GM19023 (cell line): Measurements from ENCODE around the gene PDGFRB.

Experiments
- ATAC-seq: cut with Tn5 transposase; IDR thresholded peaks from one replicate; pipeline ENCODE4 v1.9.1; 2021; ENCODE audit warnings: mild to moderate bottlenecking, moderate library complexity; ENCODE audit not compliant: unreplicated experiment

PDGFRB gene

DNA sequence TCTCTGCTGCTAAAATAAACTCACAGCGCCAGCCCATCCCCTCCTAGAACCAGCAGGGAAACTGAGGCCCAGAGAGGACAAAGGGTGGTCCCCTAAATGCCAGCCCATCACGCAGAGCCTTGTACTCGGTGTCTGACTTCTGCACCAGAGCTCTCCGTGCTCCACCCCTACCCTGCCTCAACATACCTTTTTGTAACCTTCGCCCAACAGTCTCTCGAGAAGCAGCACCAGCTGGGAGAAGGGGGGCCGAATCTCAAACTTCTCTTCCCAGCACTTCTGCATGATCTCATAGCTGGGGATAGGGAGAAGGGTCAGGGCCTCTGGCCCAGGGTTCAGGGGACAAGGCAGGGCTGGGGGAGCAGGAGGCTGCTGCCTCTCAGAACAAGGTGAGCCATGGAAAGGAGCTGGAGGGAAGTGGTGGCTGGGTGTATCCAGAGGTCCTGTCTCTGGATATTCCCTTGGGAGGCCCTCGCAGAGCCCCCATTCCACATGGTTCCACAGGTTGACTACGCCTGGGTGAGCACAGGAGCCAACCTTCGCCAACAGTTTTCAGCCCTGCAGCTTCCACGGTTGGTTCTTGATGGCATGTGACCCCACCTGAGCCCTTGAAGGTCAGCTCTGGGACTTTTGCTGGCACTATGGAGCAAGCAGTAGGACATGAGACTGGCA, 37.0 kb downstream of the PDGFRB start:
- no peak for ATAC-seq

GRCh38 chr5:150117945-150118560, 37.6 kb downstream of the PDGFRB start:
- ATAC-seq = no peak

DNA sequence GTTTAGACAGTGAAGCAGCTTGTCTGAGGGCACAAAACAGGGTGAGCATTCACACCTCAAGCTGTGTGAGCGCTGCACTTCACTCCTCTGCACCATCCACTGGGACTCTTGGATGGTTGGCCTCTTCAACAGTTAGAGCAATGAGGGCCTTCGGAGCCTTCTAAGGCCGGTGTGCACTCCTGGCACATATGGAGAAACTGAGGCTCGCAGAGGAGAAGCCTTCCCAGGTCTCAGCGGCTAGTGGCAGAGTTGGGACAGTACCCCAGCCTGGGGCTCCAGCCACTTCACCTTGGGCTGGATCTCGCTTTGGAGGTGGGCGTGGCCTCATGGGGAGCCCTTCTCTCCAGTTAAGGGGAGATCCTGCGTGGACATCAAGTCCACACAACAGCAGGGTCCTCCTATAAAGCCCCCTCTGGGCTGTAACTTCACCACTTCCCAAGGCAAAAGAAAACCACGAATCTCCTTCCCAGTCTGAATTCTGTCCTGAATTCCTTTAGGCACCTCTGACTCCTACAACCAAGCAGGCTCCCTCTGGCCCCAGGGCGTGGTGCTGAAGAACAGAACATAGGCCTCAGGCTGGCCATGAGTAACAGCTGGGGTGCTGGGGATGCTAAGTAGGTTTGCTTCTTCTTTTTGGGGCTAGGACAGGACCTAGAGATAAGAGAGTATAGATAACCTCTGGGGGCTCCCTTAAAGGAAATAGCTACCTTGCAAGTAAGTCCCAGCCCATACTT, 38.8 kb downstream of the PDGFRB start:
- ATAC-seq = no peak

- no peak for ATAC-seq
Measured at GRCh38 chr5:150114773-150115408, 40.8 kb downstream of the PDGFRB start.

GRCh38 chr5:150114102-150114641, 41.5 kb downstream of the PDGFRB start:
- ATAC-seq = no peak

DNA sequence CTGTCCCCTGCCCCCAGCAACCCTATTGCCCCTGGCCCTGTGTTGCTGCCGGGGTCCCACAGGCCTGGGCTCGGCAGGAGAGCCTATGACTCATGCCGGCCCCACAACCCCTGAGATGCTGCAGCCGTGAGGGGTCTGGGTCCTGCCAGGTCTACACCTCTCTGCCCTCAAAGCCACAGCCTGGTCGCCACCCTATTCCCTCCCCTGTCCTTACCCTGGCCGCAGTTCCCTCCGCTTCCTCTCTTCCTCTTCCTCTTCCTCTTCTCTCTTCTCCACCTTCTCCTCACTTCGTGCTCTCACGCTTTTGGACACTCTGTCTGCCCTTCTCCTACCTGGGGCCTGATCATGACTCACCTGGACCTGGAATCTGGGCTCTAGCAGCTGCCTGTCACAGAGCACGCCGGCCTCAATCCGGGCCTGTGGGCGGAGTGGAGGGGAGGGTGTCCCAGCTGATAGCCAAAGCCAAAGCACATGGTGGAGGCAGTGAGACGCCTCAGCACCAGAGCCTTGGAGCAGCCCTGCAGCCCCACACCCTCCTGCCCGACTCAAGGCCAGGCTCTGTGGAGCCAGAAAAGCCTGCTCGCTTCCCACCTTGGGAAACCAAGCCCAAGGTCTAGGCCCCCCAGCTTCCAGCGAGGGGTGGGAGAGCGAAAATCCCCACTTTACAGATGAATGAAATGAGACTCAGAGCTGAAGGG, 42.4 kb downstream of the PDGFRB start:
- no peak for ATAC-seq

DNA sequence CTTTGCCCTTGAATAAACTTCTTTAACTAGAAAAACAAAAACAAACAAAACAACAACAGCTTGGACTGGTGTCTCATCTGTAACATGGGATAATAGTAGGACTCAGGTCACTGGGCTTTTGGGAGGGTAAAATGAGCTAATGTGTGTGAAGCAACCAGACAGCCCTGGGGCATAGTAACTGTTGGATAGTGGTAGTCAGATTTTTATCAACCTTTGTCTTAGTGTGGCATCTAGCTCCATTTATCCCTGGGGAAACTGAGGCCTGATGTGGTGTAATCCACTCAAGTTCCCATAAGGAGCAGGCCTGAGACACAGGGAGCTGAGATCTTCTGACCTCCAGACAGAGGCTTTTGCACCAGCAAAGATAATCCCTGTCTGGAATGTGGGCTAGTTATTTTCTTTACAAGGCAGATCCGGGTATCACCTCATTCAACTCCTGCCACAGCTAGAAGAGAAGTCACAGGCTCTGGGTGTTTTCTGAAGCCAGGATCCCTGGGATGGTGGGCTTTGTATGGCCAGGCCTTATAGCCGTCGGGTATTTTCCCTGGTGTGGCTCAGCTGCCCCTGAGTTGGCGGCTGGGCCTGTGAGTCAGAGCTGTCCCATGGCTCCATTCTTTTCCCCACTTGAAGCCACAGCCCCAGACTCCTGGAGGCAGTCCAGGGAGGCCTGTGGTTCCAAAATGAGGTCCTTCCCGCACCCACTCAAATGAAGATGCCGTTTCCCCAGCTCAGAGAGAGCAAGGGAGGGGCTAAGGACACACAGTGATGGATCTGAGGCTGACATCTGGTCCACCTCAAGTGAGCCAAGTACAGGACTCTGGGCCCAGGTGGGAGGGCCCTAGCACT, 43.2 kb downstream of the PDGFRB start:
- ATAC-seq = no peak

DNA sequence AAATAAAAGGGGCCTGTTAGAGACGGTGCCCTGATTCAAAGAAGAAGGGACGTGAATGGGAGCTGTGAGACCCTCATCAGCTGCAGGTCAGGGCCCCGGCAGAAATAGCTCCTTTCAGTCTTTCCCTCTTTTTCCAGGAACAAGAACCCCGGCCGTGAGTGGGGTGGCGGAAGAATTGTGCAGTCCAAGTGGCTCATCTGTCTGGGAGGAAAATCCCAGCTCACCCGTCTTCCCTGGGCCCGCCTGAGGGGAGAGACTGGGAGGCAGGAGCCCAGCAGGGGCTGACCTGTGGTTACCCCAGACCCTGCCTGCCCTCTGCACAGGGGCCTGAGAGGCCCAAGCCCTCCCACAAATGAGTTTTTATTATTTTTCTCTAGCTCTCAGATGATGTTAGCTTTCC, 44.5 kb downstream of the PDGFRB start:
- ATAC-seq = no peak

DNA sequence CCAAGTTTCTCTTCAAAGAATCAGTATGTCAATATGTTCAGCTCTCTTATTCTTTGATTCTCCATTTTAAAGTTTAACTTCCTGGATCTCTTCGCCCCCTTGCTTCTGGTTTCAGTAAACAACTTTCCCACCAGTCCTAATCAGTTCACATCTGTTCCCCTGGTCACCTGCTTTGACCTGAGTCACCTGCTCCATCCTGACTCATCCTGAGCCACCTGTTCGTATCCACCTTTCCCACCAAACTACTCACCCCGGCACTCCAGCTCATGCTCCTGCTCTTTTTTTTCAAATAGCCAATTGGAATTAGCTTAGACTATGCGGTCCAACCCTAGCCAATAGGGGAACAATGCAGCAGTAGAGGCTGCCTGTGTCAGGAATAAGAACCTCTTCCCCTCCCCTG, 45.7 kb downstream of the PDGFRB start:
- ATAC-seq = no peak

- ATAC-seq = no peak
Measured at GRCh38 chr5:150108711-150109514, 46.7 kb downstream of the PDGFRB start.

DNA sequence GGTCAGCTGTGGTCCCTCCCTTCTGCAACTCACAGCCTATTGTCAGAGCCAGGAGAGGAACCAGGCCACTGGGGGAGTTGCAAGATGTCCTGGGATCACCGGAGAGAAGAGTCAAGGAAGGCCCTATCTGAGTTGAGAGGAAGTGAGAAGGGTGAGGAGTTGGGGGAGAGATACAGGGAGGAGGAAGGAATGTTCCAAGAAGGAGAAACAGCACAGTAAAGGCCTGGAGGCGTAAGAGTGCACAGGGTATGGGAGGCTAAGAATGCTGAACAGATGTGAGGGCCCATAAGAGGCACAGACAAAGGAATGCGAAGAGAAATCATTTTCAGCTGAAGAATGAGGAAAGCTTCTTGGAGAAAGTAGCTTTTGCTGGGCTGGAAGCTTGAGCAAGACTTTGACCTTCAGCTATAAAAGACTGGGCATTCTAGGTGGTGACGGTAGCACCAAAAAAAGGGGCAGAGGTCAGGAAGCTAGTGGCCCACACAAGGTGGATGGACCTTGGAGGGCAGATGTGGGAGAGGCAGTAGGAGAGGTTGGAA, 47.7 kb downstream of the PDGFRB start:
- no peak for ATAC-seq

GRCh38 chr5:150106674-150107426, 48.8 kb downstream of the PDGFRB start:
- no peak for ATAC-seq

- no peak for ATAC-seq
Measured at GRCh38 chr5:150105928-150106615, 49.6 kb downstream of the PDGFRB start.

GRCh38 chr5:150104550-150104870, 51.1 kb downstream of the PDGFRB start:
- no peak for ATAC-seq

DNA sequence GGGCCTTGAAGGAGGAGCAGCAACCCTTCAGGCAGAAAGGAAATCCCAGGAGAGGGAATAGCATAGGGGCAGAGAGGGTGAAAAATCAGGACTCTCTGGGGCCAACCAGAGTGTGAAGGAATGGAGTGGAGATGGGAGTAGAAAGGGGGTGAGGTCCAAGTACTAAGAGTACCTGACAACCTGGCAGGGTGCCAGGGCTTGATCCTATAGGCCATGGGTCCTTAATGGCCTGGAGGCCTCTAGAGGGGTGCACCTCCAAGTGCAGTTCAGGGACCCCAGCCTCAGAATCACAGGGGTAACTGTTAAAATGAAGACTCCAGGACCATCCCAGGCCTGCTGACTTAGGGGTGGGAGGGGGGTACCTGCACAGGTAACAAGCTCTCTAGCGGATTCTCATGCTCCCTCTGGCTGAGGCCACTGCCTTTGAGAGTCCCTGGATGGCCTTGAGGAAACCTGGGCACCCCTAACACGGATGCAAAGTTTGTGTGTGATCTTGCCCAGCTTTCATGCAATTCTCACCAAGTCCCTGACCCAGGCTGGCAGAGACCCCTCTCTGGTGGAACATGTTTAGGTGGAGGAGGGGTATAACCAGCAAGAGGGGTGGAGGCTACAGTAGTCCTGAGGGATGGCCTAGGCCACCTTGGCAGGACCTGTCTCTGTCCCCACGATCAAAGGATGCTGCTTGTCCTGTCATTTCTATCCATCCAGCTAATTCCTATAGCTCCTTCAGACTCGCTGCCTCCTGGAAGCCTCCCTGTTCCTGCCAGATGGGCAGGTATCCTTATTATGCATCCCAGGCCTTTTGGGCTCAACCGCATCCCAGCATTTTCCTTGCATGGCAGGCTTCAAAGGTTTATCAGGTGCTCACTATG, 51.7 kb downstream of the PDGFRB start:
- no peak for ATAC-seq

- ATAC-seq = no peak
Measured at GRCh38 chr5:150101023-150101422, 54.6 kb downstream of the PDGFRB start.

DNA sequence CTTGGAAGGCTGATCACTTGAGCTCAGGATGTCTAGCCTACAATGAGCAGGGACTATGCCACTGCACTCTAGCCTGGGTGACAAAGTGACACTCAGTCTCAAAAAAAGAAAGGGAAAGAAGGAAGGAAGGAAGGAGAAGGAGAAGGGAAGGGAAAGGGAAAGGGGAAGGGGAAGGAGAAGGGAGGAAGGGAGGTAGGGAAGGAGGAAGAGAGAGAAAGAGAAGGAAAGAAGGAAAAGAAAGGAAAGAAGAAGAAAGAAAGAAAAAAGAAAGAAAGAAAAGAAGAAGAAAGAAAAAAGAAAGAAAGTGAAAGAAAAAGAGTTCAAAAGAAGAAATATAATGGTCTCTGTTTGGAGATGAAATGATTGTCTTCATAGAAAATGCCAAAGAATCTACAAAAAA, 58.5 kb downstream of the PDGFRB start:
- no peak for ATAC-seq
